ENCODE data around the gene EDN2. TPM values are rescaled to one million over a fixed set of nuclear protein-coding genes. Genes with fewer than 3 reads are reported as not detected.

Gene EDN2
- 0.83 TPM for total RNA-seq

- DNase-seq (ENCODE audit: low spot score): peak; percentile 77
These were observed at the start of gene EDN2 for GRCh38 chr1:41484402-41485241. Gene EDN2, minus strand, starts transcription at chr1:41484683. Its CDS starts 82 bp downstream, at chr1:41484601.

- DNase-seq (ENCODE audit: low spot score): no peak
These were observed 49.2 kb upstream of the EDN2 start for GRCh38 chr1:41533731-41534080.

- DNase-seq (ENCODE audit: low spot score): no peak
These were observed 48.7 kb upstream of the EDN2 start for GRCh38 chr1:41533016-41533730.

GRCh38 chr1:41532206-41532975 is 47.9 kb upstream of the EDN2 start:
- DNase-seq (ENCODE audit: low spot score): no peak

- no peak for DNase-seq (ENCODE audit: low spot score)
These were observed 45.9 kb upstream of the EDN2 start for GRCh38 chr1:41530411-41530810.

GRCh38 chr1:41529621-41530395 is 45.3 kb upstream of the EDN2 start:
- DNase-seq (ENCODE audit: low spot score): no peak

GRCh38 chr1:41528726-41529605 is 44.5 kb upstream of the EDN2 start:
- no peak for DNase-seq (ENCODE audit: low spot score)

GRCh38 chr1:41528106-41528505 is 43.6 kb upstream of the EDN2 start:
- no peak for DNase-seq (ENCODE audit: low spot score)

- no peak for DNase-seq (ENCODE audit: low spot score)
These were observed 42.6 kb upstream of the EDN2 start for GRCh38 chr1:41526956-41527561.

- DNase-seq (ENCODE audit: low spot score): no peak
These were observed 41.6 kb upstream of the EDN2 start for GRCh38 chr1:41525891-41526587.

GRCh38 chr1:41524676-41525675 is 40.5 kb upstream of the EDN2 start:
- DNase-seq (ENCODE audit: low spot score): no peak

- DNase-seq (ENCODE audit: low spot score): no peak
These were observed 39.6 kb upstream of the EDN2 start for GRCh38 chr1:41523949-41524675.

GRCh38 chr1:41523071-41523470 is 38.6 kb upstream of the EDN2 start:
- no peak for DNase-seq (ENCODE audit: low spot score)

GRCh38 chr1:41521766-41522165 is 37.3 kb upstream of the EDN2 start:
- DNase-seq (ENCODE audit: low spot score): no peak

GRCh38 chr1:41520951-41521752 is 36.7 kb upstream of the EDN2 start:
- no peak for DNase-seq (ENCODE audit: low spot score)

GRCh38 chr1:41519667-41520066 is 35.2 kb upstream of the EDN2 start:
- no peak for DNase-seq (ENCODE audit: low spot score)

- DNase-seq (ENCODE audit: low spot score): no peak
These were observed 34.0 kb upstream of the EDN2 start for GRCh38 chr1:41518471-41518870.
